DMS114 treated with DMSO at 0.1 percent for 48 hours (cell line): ENCODE results near the gene GLIS1.

Experiments used
- DNase-seq: peaks from one replicate; lab custom pipeline; 2025; ENCODE audit not compliant: unreplicated experiment; lab: John Stamatoyannopoulos, UW

GLIS1 gene

DNA sequence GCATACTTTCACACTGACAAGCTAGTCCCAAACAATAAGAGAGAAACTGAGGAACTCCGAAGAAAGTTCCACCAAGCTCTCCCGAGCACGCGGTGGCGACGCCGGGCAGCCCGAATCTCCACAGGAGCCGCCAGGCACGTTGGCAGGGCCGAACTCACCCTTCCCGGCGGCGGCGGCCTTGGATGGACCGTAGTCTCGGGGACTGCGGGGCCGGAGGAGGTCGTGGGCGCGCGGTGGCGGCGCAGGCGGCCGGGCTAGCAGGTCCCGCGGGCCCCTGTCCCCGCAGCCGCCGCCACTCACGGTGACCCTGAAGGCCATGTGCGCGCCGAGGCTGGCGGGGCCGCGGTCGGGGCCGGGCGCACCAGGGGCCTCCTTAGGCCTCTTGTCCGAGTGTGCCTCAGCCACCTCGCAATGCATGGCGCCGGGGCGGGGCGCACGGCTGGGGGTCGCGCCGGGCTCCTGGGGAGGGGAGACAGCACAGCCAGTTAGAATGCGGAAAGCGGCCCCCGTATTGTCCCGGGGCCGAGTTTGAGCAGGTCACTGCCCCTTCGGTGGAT is 1.2 kb downstream of the GLIS1 start:
- DNase-seq, result no peak

DNA sequence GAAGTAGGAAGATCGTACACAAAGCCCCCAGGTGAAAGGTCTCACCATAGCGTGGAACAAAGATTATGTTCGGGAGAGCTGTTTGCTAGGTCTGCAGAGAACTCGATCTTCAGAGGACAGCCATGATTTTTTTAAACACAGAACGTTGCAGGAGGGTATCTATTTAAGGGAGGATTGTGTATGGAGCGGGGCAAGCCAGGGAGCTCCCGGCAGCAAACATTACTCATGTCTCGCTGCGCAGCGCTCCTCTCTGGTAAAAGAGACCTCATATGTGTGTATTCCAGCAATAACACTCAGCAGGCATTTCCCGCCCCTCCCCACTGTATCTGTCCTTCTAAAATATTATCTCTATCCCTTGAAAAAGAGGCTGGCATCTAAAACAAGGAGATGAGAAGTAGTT is 2.7 kb downstream of the GLIS1 start:
- DNase-seq, result no peak

DNA sequence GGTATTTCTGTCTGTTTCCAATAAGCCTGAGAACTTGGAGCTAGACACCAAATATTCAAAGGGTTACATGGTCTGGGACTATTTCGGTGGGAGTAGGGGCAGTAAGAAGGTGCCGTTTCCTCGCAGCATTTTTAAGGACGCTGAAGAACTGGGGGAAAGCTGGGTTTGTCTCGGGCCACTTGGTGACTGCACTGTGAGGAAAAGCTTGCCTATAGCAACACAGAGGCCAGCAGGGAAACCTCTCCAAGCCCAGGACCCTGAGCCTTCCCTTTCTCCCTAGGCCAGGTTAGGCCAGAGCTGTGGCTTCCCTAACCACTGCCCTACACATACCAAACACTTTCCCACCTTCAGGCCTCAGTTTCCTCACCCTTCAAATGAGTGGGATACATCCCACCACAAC is 3.3 kb downstream of the GLIS1 start:
- no peak for DNase-seq

DNA sequence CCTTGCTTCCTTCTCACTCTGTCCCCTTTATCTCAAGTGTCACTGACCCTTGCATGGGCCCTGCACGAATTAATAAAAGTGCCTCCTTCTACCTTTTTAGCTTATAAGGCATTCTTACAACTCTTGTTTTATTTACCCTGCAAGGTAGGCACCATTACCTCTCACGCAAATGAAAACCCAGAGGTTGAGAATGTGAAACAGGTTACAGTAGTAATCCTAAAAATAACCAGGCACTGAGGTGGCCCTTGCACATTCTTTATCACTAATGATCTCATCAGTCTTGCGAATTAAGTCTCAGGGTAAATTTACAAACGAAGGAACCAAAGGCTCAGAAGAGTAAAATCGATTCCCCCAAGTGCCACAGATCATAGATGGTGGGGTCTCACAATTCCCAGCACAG is 3.7 kb downstream of the GLIS1 start:
- DNase-seq, result no peak

DNA sequence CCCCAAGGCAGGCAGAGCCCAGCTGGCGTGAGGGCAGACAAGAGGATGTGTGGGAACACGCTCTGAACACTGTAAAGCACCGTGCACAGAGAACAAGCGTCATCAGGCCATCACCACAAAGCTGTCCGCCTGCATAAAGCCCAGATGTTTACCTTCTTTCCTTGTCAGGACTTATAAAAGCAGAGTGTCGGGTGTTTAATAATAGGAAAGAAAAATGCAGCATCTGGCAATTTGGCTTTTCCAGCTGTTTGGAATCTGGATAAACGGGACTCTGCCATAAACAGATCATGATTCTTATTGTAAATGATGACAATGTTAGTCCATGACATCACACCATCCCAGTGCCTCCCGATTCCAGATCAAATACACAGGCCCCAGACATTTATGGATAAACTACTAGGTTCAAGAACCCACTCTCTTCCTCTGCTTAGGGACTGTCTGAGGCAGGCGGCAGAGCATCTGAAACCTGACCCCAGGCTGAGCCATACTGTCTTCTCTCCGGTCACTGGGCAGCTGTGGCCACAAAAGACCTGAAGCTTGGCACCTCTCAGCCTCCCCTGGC is 4.2 kb downstream of the GLIS1 start:
- no peak for DNase-seq

DNA sequence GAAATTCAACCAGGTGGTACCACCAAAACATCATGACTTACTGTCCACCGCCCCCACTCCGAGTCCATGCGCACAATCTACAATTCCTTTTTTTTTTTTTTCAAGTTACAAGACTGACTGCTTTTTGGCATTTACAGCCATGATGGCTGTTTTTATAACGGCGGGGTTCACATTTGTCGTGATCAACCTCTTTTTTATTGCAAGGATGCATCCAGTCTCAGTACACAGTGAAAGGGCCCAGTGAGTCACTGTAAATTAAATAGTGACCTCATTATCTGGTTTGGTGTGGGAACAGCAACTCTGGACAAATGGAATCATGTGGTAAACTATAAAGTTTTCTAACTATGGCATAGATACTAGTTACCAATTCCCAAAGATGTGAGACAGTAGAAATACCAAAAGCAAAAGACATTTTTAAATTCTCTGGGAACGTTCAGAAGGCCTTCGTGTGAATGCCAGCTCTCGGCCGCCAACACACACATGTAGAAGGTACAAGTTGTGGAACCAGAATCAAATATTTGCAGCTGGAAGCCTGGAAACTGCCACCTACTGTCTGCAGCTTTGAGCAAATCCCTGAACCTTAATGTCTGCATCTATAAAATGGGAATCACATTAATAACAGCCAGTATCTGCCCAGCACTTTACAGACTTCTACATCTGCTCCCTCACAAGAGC is 4.9 kb downstream of the GLIS1 start:
- DNase-seq, result no peak

DNA sequence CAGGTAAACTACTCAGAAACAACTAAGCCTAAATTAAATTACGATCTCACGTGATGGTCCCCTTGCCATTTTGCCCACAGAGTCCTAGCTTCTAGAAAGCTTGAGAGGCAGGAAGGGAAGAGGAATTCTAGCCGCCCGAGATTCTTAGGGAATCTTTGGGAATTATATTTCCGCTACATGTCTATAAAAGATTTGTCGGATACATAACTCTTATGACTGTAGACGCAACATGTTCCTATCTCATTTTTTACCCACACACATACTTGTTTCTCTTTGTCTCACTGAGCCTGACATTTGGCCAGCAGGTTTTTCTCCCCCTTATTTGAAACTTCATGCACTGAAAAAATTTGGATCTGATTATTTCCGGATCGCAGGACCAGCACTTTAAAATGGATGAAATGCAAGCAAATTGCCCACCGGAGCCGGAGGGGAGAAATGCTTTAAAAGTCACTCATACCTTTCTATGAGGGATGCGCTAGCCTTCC is 5.5 kb downstream of the GLIS1 start:
- DNase-seq, result no peak

DNA sequence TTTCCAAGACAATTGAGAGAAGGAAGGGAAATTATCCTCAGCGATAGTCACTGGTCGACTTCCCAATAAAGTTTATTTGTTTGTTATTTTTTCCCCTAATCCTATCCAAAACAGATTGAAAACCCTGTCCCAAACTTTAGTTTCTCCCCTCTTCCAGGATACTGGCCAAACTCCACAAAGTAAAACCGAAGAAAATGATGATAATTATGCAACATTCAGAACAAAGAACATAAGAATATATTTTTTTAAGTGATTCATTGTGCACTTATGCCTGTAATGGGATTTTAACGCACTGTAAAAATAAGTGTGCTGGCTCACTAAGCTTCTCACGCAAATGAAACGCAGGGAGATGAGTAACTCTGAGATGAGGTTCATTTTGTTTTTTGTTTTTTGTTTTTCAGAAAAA is 6.0 kb downstream of the GLIS1 start:
- DNase-seq, result no peak

DNA sequence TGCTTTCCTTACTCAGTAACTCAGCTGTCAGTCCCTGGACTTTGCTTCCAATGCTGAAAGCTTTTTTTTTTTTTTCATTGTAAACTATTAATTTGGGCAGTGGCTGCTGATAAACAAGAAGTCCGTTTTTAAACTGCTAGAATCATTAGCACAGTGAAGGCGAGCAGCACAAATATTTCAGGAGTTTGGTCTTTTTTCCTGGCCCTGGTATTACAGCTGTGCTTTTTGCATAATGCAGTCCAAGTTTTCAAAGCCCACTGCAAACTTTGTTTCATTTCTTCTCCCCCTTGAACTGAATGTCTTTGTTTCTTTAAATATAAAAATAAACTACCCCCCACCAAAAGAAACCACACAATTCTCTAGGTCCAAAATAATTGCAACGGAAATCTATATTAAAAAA is 6.6 kb downstream of the GLIS1 start:
- DNase-seq, result no peak

DNA sequence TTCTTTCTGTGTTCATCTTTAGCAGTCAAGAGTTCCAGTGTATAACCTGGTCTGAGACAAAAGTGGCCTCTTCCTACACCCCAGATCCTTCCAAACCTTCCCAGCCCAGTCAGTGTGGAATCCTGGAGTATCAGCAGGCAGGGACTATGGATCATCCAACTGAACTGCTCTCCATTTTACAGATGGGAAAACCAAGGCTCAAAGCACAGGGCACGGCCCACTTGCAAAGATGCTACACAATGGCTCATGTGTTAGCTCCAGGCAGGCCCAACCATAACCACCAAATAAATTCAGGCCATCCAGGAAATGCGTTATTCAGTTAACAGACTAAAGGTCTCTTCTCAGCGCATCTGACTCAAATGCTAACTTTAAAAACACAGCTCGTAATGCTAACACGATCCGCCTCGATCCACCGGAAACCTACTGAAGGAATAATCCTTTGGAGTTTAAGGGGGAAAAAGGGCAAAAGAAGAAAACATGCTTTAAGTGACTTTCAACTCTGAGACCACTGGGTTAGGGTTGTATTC is 7.1 kb downstream of the GLIS1 start:
- DNase-seq, result no peak

DNA sequence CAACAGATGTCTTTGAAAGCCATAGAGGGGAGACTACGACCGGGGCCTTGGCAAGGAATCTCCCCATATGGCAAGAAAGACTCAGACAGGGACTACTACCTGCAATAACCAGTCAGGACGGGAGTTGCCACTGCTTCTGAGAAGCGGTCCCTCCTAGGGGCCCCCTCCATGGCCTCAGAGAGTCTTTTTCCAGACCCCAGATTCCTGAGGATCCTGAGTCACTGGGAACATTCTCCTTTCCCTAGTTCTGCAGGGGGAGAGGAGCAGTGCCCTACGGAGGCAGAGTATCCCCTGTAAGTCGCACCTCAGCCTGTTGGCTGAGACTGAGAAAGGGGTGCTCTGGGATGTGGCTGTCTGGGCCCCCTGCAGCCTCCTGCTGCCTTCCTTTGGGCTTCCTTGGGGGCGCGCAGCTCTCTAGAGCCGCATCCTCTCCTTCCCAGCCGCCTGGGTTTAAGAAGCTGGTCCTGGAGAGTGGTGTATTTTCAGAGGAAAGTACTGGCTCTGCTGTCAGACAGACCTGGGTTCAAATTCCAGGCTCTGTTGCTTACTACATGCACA is 7.8 kb downstream of the GLIS1 start:
- no peak for DNase-seq

DNA sequence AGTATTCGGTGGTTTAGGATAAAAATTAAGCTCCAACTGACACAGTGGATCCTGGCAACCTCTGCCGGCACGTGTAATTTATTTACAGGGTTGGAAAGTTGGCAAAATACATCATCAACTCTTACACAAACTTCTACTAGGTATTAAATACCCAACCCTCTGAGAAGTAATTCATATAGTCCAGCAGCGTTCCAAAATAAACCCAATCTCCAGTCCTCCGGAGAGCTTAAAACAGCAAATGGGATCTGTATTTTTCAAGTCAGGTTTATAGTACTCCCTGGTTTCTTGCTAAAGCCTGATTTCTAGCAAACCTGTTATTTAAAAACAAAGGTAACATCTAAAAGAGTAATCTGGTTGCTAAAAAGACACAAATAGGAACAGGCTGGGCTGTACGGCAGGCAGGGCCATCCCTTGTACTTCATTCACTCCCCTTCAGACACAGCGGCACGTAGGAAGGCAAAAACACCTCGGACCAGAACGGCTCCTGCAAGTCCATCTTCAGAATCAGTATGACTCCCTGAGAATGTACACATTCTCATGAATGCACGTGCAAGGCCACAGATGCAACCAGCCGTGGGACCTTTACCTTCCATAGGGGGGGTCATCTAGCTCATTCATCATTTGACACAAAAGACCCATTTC is 8.6 kb downstream of the GLIS1 start:
- DNase-seq, result no peak

DNA sequence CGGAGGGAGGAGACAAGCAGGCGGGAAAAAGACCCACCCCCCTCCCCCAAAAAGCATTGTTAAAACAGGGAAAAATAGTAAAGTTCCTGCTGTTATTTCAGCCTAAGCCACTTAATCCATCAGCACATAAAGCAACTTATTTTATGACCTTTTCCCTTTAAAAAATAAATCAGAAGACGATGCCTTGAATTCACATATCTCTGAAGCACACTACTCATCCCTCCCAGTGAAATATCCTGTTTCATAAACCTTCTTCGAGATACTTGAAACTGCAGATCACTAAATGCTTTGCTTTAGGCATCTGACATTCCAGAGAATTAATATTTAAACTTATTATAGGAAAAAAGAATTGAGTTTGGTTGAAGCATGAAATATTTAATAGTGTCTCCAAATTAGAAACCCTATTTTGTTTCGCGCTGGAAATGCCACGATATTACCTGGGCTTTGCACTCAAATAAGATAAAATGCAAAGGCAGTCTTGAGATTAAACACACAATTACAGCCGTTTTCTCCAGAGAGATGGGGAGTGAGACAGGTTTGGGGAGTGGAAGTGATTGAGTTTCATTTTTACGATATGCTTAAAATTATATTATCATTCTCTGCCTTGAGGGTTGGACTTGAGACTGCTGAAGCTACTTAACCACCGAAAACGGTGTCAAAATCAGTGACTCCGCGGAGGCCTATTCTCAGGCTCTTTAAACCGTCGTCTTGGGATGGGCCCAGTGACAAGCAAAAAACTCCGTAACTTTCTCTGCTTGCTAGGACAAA is 9.3 kb downstream of the GLIS1 start:
- no peak for DNase-seq

DNA sequence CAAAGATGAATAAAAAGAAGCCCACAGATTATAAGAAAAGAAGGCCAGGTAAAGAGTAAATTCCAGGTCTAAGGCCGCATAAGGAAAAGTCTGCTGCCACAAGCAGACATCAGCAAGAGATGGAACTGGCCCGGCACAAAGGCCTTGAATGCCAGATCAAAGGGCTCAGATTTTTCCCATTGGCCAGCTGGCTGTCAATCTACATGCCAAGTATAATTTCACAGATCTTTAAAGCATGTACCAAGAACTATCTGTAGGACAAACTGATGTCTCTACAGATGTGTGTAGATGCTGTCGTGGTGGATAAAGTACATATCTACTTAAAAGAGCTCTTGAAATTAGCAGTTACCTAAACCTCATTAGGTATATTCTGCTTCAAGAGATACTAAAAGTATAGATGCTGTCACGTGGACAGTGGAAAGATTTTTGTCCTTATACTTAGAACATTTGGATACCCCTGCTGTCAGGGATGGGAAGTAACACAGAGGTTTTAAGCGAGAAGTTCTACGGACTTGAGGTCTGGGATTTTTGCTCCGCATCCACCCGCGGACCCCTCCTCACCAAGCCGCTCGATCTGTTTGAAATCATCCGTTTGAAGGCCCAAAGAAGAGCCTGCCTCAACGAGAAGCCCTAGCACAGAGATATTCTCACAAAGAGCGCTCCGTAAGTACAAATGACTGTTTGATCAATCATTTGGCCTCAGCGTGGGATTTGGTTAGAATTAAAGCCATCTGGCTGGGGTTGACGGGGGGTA is 10.1 kb downstream of the GLIS1 start:
- no peak for DNase-seq

DNA sequence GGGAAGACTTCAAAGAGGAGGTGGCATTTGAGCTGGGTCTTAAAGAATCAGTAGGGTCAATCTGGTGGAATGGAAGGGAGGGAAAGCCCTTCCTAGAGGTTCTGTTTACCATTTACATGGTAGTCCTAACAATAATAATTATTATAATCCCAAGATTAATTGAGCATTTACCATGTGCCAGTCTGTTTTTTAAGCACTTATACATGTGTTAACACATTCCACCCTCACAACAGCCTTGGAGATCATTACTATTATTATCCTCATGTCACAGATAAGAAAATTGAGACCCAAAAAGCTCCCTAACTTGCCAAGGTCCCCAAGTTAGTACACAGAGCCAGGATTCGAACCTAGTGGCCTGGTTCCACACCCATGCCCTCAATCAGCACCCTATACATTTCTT is 10.8 kb downstream of the GLIS1 start:
- DNase-seq, result no peak

DNA sequence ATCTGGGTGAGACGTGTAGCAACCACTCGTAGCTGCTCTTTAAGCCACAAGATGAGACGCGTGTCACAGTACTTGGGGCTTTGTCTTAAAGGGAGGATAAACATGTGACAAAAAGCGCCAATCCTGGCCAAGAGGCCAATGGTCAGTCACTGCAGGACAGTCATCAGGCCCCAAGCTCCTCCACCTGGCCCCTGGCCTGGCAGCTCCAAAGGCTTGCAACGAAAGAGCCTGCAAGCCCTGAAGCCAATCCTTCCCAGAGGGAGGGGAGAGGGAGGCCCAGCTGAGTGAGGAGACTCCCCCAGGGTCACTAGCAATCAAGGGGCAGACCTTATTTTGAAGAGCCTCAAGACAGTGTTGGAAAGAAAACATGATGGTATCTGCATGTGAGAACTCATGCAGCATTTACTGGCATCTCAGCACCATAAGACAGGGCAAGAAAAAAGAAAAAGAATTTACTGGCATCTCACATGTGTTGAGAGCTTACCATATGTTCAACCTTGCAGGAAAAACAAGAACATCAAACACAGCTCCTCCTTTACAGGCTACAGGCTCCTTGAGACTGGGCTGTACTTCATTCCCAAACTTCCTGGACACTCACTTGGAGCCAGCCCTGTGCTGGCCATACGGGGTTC is 11.4 kb downstream of the GLIS1 start:
- DNase-seq, result no peak

DNA sequence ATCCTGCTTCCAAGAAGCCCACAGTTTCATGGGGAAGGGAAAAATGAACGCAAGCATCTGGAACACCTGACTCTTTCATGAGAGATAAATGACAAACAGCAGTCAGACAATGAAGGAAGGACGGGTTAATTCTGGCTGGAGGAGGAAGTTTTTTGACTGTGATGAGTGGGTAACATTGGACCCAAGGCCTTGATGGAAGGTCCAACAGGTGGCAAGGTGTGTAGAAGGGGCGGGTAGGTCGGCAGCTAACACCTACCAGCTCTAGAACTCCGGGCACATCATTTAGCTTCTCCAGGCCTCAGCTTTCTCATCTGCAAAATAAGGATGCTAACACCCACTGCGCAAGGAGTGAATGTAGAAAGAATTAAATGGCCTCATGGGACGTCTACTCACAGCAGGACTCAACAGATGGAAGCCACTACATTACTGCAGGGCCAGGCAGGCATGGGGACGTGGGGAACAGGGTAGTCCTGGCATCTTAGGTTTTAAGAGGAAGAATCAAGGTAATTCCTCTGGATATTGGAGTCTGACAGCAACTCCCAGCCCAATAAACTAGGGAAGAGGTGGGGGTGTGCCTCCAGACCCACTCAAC is 12.9 kb downstream of the GLIS1 start:
- no peak for DNase-seq

DNA sequence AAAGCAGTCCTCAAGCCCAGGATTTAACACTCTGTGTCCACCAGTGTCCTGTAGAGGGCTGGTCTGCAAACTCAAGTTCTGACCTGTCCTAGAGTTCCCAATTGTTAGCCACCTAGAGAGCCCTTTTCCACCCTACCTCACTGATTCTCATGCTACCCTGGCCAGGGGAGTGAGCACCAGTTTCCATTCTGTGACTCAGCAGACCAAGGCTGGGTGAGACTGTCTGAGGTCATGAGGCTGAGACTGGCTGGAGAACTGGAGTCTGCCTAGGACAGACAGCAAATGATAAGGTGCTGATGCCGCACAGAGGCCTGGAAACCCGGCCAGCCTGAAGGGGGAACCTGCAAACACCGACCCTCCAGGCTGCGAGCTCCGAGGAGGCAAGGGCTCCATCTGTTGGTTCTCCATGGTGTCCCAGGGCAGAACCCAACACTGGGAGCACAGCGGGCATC is 13.7 kb downstream of the GLIS1 start:
- no peak for DNase-seq

DNA sequence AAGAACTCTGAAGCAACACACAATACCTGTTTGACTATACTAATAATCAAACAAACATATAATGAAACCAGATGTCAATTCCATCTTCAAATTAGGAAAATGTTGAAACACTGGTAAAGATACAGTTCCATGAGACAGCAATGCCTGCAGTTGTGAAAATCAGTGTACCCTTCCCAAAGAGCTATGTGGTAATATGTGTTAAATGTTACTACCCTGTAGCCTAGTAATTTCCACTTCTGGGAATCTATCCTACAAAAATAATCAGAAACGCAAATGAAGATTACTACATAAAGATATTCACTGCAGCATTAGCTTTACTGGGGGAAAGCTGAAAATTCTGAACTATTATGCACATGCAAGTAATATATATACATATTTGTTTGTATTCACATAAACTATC is 16.9 kb downstream of the GLIS1 start:
- no peak for DNase-seq
